ENCODE results near the gene ZNF354C. TPM values are rescaled to one million over a fixed set of nuclear protein-coding genes. Genes with fewer than 3 reads are reported as not detected.

ZNF354C gene
- total and polyA plus RNA-seq, 2 experiments from 2014 or later: 0.28 to 3.4 TPM

DNA sequence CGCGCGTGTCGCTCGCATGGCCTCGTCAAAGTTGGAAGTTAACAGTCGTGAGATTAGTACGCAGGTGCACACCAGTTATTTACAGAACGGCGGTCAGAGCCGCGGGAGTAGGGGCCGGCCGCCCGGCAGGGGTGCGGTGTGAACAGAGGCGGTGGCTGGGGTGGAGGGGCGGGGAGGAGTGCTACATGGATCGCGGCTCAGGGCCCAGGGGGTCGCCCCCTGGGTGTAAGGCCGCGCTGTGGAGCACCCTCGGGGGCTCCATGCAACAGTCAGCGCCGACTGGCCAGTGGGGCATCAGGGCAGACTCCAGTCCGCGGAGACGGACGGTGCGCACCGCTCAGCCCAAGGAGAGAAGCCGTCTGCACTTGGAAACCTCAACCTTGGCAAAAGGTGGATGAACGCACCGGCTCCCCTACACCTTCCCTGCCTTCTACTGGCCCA lies 60.3 kb downstream of the ZNF354C start:
- TF ChIP-seq, protein P1, sequence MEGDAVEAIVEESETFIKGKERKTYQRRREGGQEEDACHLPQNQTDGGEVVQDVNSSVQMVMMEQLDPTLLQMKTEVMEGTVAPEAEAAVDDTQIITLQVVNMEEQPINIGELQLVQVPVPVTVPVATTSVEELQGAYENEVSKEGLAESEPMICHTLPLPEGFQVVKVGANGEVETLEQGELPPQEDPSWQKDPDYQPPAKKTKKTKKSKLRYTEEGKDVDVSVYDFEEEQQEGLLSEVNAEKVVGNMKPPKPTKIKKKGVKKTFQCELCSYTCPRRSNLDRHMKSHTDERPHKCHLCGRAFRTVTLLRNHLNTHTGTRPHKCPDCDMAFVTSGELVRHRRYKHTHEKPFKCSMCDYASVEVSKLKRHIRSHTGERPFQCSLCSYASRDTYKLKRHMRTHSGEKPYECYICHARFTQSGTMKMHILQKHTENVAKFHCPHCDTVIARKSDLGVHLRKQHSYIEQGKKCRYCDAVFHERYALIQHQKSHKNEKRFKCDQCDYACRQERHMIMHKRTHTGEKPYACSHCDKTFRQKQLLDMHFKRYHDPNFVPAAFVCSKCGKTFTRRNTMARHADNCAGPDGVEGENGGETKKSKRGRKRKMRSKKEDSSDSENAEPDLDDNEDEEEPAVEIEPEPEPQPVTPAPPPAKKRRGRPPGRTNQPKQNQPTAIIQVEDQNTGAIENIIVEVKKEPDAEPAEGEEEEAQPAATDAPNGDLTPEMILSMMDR (IDR thresholded peaks at IDR 0.05; ENCODE audit: low read depth, low read length): no peak
- no peak for DNase-seq (ENCODE audit: low read depth in 1 of 2, low spot score in 1 of 2)
- Histone ChIP-seq H3K9me3 (ENCODE audit: low read depth) (no peaks in the 10 kb centered on the region), H3K4me1 (ENCODE audit: low read depth) (no peaks in the 10 kb centered on the region), H3K4me3 (no peak overlapping the region), H3K27me3 (no peaks in the 10 kb centered on the region), H3K36me3 (no peaks in the 10 kb centered on the region), H3K27ac (no peak overlapping the region)

DNA sequence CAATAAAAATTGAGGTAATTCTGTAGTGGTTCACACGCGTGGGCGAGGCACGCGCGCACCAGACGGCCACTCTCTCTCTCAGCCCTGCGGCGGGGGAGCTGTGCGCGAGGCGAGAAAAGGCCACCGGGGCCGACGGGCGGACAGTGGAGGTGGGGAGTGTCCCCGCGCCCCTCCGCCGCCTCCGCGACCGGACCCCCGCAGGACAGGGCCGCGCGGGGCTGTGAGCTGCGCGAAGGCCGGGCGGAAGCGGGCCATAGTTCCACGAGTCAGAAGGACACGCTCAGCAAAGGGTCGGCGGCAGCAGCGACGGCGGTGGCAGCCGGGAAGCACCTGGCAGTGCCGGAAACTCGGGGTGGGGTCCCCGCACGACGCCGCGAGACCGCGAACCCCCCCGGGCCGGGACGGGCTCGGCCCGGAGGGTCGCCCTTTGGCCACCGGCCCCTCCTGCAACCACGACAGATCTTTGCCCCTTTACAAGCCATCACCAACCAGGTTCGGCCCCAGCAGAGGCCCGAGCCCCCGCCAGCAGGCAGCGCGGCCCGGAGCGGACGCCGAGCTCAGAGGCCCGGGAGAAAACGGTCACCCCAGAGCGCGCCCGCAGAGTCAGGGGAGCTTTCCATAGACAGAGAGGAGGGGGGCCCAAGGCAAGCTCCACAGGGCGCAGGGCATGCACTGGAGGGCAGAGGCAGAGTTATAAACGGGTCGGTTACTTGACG lies 60.9 kb downstream of the ZNF354C start:
- Histone ChIP-seq H3K36me3 (no peaks in the 10 kb centered on the region), H3K4me1 (ENCODE audit: low read depth) (no peaks in the 10 kb centered on the region), H3K27ac (no peak overlapping the region), H3K9me3 (ENCODE audit: low read depth) (no peaks in the 10 kb centered on the region), H3K27me3 (no peaks in the 10 kb centered on the region), H3K4me3 (no peak overlapping the region)
- no peak for DNase-seq (ENCODE audit: low read depth in 1 of 2, low spot score in 1 of 2)
- TF ChIP-seq, protein P1 (IDR thresholded peaks at IDR 0.05; ENCODE audit: low read depth, low read length): no peak

DNA sequence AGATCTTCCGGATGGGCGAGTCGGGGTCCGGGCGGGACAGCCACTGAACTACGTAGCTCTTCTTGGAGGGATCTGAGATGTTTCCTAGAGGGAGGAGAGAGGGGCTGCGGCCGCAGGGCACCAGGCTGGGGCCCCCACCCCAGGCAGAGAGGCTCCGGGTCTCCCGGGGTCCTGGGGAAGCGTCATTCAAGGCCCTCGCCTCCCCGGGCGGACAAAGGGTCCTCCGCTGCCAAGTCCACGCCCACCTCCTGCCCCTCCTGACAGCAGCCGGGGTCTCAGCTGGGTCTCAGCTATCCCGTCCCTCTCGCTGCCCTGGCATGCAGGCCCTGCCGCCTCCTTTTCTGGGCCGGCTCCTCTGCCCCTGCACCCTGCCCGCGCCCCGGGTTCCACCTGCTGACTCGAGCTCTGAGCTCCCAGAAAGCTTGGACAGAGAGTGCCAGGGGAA lies 61.5 kb downstream of the ZNF354C start:
- H3K27ac ChIP-seq: no peak overlapping the region
- H3K4me3 ChIP-seq: no peak overlapping the region
- TF ChIP-seq, protein P1 (IDR thresholded peaks at IDR 0.05; ENCODE audit: low read depth, low read length): no peak
- H3K4me1 ChIP-seq (ENCODE audit: low read depth): no peaks in the 10 kb centered on the region
- H3K9me3 ChIP-seq (ENCODE audit: low read depth): no peaks in the 10 kb centered on the region
- H3K27me3 ChIP-seq: no peaks in the 10 kb centered on the region
- DNase-seq (ENCODE audit: low read depth in 1 of 2, low spot score in 1 of 2): no peak
- no peaks in the 10 kb centered on the region for H3K36me3 ChIP-seq

DNA sequence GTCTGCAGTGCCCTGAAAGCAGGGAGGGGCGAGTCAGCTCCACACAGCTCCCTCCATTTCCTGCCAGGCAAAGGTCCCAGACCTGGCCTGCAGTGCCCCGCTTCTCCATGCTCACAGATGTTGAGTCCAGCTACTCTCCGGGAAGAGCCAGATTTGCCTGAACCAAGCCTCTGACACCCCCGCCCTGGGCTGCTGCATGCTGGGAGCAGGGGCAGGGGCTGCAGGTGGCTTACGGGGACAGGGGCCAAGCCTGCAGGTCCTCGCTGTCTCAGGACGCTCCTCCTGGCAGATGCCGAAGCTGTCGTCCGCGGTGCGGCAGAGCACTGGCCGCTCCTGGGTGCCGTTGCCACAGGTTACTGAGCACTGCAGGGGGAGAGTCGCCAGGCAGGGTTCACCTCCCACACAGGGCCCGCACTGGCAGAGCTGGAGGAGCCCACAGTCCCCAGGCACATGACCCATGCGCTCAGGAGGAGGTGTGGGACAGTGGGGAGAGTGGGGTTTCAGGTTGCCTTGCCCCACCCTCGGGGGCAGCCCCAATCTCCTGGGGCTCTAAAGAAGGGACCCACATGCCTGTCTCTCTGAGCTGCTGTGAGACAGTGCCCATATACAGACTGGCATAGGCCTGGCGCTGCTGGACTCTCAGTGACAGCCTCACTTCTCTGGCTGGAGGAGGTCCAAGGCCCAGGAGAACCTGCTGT lies 62.4 kb downstream of the ZNF354C start:
- H3K36me3 ChIP-seq: no peaks in the 10 kb centered on the region
- no peaks in the 10 kb centered on the region for H3K9me3 ChIP-seq (ENCODE audit: low read depth)
- DNase-seq (ENCODE audit: low read depth in 1 of 2, low spot score in 1 of 2): no peak
- H3K27ac ChIP-seq: no peak overlapping the region
- TF ChIP-seq, protein P1 (IDR thresholded peaks at IDR 0.05; ENCODE audit: low read depth, low read length): no peak
- no peaks in the 10 kb centered on the region for H3K27me3 ChIP-seq
- H3K4me1 ChIP-seq (ENCODE audit: low read depth): no peaks in the 10 kb centered on the region
- H3K4me3 ChIP-seq: no peak overlapping the region

DNA sequence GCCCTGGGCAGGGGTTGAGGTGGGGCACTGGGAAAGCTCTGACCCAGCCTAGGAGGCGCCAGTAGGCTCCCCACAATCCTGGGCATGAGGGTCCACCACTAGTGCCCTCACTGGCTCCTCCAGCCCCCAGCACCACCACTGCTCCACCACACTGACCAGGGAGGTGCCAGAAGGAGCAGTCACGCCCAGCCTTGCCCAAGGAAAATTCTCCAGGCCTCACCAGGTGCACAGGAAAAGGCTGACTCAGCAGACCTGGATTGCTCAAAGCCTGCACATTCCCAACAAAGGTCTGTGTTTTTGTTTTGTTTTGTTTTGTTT lies 62.9 kb downstream of the ZNF354C start:
- no peak for DNase-seq (ENCODE audit: low read depth in 1 of 2, low spot score in 1 of 2)
- no peak overlapping the region for H3K4me3 ChIP-seq
- H3K27me3 ChIP-seq: no peaks in the 10 kb centered on the region
- TF ChIP-seq, protein P1 (IDR thresholded peaks at IDR 0.05; ENCODE audit: low read depth, low read length): no peak
- H3K36me3 ChIP-seq: no peaks in the 10 kb centered on the region
- no peaks in the 10 kb centered on the region for H3K4me1 ChIP-seq (ENCODE audit: low read depth)
- H3K27ac ChIP-seq: no peak overlapping the region
- no peaks in the 10 kb centered on the region for H3K9me3 ChIP-seq (ENCODE audit: low read depth)

Data from cardiac muscle cell (in vitro differentiated cells and primary cell).